Activated CD4-positive, alpha-beta T cell treated with anti-CD3 and anti-CD28 coated beads, Interleukin-2, amount 50 U/mL, for 4 hours (primary cell): ENCODE data around the gene AIG1.
"Not testable (repeated sequence)": the region's sequence is repeated elsewhere in the genome, so short reads cannot be mapped to it uniquely, and the experiment has no call there.

Experiments
- DNase-seq, 2 experiments: peaks; one replicate each; pipeline ENCODE4 v3.0.0-alpha.2; 2020

The AIG1 gene, protein sequence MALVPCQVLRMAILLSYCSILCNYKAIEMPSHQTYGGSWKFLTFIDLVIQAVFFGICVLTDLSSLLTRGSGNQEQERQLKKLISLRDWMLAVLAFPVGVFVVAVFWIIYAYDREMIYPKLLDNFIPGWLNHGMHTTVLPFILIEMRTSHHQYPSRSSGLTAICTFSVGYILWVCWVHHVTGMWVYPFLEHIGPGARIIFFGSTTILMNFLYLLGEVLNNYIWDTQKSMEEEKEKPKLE

DNA sequence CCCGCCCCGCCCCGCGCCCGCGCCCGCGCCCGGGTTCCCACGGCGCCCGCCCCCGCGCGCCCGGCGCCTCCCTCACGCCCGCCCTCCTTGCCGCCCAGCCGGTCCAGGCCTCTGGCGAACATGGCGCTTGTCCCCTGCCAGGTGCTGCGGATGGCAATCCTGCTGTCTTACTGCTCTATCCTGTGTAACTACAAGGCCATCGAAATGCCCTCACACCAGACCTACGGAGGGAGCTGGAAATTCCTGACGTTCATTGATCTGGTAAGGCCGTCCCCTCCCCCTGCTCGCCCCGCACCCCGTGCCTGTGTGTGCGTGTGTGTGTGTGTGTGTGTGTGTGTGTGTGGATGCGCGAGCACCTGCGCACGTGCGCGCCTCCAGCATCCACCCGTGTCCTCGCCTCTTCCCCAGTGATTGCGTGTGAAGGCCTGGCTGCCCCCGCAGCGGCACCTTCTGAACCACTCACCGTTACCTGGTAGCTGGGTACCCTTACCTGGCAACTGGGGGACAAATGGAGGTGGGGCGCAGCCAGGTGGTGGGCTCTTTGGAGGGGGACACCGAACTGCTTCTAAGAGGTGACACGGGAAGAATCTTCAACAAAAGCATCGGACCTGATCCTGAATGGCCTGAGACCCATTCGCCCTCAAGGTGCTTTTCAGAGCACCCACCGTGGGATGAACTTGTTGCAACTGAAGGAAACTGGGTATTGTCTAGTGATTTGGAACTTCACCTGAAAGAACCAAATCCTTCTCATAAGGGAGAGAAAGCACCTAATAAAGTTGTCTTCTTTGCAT lies at the start of gene AIG1:
Gene AIG1 (plus strand): TSS at position 84 of the 791 bp plus-strand sequence. CDS start 37 bp downstream, at position 121.
- DNase-seq, result peak; percentile 60 to 62

DNA sequence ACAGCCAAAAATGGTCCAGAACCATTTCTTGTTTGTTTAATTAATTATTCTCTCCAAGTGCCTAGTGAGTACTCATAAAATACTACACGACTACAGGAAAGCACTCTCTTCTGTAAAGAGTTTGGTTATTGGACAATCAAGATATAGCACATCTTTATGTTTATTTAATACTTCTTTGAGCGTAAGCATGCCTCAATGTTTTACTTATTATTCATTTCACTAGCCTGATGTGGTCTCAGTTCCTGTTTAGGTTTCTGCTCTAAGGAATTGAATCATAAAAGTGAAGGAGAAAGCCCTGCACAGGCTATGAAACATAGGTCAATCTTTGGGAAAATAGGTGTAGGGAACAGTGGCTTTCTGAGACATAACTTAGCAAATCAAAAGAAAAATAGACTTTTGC lies 45.9 kb upstream of the AIG1 start:
- no peak for DNase-seq

DNA sequence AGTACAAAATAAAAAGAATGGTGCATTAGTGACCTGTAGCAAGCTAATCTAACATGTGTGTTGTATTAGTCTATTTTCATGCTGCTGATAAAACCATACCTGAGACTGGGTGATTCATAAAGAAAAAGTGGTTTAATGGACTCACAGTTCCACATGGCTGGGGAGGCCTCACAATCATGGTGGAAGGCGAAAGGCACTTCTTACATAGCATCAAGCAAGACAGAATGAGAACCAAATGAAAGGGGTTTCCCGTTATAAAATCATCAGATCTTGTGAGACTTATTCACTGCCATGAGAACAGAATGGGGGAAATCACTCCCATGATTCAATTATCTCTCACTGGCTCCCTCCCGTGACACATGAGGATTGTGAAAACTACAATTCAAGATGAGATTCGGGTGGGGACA lies 45.4 kb upstream of the AIG1 start:
- no peak for DNase-seq

DNA sequence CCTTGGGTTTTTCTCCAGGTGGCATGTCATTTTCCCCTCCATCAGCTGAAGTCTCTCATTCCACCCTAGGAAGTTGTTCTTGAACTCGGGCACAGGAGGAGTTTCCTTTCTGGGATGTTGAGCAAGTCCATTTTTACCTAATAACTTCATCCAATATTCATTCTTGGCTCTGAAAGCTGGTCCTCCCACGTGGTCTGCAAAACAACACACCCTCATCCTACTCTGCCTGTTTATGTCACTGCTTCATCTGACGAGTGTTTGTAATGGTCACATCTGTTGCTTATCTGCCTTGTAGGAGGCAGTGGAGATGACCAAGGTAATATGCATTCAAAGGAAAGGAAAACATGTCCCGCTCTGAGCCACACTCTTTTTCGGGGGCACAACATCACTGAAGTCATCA lies 41.7 kb upstream of the AIG1 start:
- no peak for DNase-seq

DNA sequence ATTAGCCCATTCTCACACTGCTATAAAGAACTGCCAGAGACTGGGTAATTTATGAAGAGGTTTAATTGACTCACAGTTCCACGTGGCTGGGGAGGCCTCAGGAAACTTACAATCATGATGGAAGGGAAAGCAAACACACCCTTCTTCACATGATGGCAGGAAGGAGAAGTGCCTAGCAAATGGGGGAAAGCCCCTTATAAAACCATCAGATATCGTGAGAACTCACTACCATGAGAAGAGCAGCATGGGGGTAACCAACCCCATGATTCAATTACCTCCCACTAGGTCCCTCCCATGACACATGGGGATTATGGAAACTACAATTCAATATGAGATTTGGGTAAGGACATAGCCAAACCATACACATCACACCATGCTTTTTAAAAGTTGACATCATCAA lies 39.8 kb upstream of the AIG1 start:
- not testable (repeated sequence) for DNase-seq

DNA sequence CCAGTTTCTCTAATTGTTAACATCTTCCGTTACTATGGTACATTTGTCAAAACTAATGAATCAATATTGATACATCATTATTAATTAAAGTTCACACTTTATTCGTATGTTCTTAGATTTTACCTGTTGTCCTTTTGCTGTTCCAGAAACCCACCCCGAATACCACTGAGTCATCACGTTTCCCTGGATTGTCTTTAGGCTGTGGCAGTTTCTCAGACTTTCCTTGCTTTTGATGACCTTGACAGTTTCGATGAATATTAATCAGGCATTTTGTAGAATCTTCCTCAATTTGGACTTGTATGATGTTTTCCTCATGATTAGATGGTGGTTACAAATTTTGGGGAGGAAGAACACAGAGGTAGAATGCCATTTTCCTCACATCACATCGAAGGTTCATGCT lies 39.1 kb upstream of the AIG1 start:
- no peak for DNase-seq

DNA sequence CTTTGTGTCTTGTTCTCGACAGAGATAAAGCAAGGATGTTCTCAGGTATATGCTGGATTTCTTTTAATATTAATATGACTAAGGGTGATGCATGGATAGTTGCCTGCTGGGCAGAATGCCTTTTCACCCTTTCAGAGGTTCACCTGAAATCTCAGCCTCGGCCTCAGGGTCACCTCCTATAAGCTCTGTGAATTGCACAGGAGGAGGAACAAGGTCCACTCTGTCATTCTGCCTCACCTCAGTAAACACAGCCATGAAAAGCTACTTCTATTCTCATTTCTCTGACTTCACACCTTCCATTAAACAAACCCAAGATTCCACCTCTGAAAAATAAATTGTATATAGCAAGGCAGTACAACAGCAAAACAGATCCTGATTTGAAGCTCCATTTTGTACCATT lies 38.1 kb upstream of the AIG1 start:
- DNase-seq, result no peak

DNA sequence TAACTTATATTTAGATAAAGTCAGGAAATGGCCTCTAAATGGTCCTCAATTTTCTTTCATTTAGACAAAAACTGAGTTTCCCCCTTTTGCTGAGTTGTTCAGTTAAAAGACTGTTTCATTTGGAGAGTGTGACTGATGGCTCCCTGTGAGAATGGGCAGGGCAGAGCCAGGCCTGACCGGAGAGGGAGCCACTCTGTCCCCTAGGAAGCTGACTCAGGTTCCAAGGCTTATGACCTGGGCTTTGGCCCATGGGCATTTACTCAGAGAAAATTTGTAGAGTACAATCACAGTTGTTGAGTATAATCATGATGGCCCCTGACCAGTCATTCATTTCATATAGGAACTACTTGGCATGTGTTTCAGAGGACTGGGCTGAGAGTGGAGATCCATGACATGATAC lies 37.0 kb upstream of the AIG1 start:
- no peak for DNase-seq

DNA sequence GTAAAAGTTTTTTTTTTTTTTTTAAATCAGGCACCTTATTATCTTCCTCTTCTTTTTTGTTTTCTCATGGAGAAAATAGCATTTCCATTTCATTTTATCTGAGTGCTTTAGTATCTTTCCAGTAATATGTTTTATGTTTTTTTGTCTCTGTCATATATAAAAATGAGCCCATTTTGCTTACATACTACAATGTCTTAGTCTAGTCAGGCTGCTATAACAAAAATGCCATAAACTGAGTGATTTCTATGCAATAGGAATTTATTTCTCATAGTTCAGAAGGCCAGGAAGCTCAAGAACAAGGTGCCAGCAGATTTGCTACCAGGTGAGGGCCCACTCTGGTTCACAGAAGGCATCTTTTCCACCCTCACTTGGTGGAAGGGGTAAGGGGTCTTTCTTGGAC lies 35.7 kb upstream of the AIG1 start:
- no peak for DNase-seq

DNA sequence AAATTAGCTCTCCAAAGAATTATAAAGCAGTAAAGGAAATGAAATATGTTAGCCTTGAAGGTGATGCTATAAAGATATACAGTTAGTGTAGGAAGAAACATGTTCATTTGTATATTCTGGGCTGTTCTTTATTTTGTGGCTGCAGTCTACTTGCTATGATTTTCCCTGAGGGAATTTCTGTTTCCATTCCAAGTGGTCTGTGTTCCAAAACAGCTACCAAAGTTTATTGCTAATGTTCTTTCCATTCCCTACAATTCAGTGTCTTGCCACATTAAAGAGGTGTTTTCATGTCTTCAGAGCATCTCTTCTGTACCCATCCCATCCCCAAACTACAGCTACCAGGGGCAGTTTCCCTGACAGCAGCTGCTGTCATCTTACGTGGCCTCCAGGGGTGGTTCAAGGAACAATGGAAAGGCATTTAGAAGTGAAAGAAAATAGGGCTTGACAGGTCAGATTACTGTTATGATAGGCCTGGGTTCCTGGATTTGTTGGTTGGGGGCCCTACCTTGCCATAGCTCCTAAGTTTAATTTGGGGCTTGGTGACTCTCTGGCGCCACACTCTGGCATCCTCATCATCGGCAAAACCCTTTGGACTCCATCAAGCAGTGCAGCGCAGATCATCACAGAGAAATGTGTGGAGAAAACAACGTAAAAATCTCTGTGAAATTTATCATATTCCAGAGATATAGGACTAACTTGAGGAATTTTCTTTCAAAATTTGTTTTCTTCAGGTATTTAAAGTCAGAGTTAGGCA lies 33.8 kb upstream of the AIG1 start:
- DNase-seq, result peak; percentile 38 to 44

DNA sequence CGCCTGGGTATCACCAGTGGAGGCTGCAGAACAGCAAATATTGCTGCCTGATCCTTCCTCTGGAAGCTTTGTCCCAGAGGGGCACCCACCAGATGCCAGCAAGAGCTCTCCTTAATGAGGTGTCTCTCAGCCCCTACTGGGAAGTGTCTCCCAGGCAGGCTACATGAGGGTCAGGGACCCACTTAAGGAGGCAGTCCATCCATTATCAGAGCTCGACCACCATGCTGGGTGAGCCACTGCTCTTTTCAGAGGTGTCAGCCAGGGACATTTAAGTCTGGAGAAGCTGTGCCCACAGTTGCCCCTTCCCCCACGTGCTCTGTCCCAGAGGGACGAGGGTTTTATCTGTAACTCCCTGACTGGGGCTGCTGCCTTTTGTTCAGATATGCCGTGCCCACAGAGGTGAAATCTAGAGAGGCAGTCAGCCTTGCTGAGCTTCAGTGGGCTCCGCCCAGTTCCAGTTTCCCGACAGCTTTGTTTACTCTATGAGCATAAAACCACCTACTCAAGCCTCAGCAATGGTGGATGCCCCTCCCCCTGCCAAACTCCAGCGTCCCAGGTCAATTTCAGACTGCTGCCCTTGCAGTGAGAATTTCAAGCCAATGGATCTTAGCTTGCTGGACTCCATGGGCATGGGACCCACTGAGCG lies 25.9 kb upstream of the AIG1 start:
- no peak for DNase-seq

DNA sequence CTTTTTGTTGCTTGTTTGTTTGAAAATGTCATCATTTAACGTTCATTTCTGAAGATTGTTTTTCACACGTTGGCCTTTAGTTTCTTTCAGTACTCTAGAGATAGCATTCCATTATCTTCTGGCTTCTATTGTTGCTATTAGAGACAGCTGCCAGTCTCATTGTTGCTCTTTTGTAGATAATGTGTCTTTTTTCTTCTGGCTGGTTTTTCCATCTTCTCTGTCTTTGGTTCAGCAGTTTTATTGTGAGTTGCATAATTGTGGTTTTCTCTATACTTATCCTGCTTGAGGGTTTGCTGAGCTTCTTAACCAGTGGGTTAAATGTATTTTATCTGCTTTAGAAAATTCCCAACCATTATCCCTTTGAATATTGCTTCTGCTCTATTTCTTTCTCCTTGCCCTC lies 23.2 kb upstream of the AIG1 start:
- DNase-seq, result no peak

DNA sequence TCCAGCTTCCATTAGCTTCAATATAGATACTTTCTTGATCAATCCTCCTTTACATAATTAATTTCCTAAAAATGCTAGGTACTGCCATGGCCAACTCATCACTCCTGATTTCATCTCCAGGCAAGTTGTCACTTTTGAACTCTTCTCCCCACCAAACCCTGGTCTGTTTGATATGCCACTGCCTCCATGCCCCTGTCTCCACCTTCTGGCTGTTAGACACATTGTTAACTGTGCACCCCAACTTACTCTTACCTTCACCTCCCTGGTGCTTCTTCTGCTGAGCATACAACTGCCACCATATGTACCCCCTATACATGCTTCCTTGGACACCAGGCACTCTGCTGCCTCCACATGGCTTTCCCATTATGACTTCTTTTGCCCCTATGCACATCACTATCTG lies 21.9 kb upstream of the AIG1 start:
- DNase-seq, result no peak

DNA sequence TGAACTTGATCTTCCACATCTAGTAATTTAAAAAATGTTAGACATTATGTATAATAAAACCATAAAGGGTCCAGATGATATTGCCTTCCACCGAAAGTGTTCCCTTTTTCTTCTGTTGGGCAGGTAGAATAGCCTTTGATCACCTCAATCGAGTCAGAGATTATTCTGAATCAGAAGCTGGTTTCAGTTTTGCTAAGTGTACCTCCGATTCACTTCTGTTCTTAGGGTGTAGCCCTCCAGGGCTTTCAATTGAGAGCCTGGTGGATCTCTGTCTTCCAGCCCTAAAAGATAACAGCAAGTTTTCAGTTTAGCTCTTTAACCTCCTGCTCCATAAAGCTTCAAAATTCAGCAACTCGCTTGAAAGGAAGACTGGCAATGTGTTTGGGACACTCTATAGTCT lies 21.1 kb upstream of the AIG1 start:
- DNase-seq, result no peak

DNA sequence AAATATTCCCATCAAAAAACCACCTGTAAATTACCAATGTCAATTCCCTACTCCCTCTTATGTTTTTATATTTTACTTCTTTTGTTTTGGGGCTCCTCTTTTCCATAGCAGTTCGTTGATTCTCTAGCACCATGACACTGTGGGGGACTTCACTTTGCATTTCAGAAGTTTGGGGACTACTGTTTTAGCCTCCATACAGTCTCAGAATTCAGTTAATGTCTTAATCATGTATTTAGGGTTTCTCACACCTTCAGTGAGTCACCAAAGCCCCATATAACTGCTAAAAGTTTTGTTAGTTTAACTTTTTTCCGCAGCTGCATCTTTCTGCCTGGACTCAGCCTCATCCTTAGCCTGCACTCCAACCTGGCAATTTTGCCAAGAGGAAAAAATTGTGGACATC lies 20.7 kb upstream of the AIG1 start:
- DNase-seq, result no peak

DNA sequence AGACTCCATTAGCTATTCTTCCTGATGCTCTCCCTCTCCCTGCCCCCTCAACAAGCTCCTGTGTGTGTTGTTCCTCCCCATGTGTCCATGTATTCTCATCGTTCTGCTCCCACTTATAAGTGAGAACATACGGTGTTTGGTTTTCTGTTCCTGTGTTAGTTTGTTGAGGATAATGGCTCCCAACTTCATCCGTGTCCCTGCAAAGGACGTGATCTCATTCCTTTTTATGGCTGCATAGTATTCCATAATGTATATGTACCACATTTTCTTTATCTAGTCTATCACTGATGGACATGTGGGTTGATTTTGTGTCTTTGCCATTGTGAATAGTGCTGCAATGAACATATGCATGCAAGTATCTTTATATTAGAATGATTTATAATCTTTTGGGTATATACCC lies 16.3 kb upstream of the AIG1 start:
- not testable (repeated sequence) for DNase-seq

DNA sequence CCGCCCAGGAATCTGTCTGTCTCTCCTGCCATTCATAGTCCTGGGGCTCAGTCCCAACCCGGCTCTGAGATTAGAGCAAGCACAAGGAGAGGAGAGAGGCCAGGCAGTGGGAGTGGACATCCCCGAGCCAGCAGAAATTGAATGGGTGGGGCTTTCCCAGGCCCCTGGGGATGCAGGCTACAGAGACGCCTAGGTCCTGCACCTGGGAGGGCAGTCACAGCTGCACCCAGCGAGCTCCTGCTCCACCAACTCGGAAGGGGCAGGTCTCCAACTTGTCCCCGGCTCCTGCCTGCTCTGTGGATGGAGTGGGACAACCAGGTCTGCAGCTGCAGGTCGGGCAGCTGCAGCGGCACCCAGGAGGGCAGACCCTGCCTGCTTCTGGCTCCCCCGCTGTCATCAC lies 11.1 kb upstream of the AIG1 start:
- DNase-seq, result no peak

DNA sequence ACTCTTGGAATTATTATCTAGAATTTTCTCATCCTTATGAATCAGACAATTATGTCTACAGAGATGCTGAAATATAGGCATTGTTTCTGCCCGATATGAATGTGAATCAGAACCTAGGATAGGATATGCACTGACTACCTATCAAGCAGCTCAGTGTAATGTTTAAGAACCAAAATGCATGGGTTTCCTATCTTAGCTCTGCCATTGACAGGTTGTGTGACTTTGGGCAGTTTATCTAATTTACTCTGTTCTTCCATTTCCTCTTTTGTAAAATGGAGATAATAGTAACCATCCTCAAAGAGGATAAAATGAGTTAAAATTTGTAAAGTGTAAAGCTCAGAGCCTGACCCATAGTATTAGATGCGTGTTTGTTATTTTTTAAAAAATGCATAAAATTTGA lies 10.2 kb upstream of the AIG1 start:
- DNase-seq, result no peak

DNA sequence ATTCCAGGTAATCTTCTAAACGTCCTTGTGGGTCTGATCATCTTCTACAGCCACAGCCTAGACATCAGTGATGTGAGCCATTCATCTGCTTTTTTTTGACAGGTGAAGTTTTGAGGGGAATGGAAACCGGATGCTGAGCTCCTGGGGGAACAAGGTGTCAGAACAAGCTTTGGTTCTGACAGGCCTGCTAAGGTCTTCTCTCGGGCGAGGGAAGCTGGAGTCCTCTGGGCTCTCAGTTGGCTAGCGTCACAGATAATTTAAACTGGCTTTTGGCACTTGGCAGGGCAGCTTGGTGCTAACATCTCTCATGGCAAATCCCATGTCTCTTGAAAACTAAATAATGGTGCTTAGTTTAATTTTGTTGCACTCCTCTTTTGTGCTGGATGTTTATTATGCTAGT lies 8.4 kb upstream of the AIG1 start:
- DNase-seq, result no peak

DNA sequence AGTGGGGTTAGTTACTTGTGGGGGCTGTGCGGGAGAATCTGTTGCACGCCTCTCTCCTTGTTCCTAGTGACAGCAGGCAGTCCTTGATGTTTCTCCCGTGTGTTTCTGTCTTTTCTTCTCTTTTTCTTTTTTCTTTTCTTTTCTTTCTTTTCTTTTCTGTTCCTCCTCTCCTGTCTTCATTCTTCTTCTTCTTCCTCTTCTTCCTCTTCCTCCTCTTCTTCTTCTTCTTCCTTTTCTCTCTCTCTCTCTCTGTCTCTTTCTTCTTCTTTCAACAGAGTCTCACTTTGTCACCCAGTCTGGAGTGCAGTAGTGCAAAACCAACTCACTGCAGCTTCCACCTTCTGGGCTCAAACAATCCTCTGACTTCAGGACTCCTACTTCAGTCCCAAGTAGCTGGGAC lies 6.8 kb upstream of the AIG1 start:
- DNase-seq, result no peak

DNA sequence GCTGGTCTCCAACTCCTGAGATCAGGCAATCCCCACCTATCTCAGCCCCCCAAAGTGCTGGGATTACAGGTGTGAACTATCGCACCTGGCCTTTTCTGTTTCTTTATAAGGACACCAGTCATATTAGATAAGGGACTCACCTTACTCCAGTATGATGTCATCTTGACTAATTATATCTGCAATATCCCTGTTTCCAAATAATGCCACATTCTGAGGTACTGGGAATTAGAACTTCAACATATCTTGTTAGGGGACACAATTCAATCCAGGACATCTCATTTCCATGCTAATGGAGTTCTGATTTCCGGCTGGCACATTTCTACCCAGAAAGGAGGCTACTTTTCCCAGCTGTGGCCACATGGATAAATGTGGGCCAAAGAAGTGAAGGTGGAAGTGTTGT lies 6.4 kb upstream of the AIG1 start:
- no peak for DNase-seq

DNA sequence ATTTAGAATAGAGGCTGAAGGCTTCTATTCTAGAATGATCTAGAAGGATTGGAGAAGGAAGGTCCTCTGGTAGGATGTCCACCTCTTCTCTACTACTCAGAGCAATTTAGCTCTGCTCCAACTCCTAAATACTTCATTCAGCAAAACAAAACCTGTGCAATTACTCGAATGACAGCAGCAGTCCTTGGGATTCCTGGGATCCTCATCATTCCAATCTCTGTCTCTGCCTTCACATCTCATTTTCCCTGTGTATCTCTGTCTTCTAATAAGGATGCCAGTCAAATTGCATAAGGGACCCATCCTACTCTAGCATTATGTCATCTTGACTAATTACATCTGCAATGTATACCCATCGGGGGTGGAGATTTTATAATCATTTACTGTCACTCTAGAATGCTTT lies 5.5 kb upstream of the AIG1 start:
- no peak for DNase-seq

DNA sequence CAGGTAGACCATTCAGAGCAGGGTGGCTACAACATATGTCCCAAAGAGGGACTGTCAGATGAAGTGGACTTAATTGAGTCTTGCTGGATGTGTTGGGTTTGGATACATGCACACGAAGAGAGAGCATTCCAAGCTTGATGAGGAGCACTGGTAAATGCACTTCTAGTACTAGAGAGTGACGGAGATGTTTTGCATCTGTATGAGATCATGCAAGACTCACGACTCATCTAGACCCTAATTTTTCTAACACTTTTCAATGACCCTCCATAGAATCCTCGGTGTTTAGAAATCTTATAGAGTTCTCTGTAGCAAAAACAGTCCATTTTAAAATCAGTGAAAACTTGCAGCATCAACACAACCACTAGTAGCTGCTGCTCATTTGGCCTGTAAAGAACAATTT lies 4.8 kb upstream of the AIG1 start:
- DNase-seq, result no peak

DNA sequence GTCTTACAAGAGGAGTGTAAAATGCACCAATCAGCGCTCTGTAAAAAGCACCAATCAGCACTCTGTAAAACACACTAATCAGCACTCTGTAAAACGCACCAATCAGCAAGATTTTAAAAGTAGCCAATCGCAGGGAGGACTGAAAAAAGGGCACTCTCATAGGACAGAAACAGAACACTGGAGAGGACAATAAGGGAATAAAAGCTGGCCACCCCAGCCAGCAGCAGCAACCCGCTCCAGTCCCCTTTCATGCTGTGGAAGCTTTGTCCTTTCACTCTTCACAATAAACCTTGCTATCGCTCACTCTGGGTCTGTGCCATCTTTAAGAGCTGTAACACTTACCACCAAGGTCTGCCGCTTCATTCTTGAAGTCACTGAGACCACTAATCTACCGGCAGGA lies 1.7 kb upstream of the AIG1 start:
- no peak for DNase-seq
